Measurements from ENCODE around the gene TMSB15A. TPM values are rescaled to one million over a fixed set of nuclear protein-coding genes. Genes with fewer than 3 reads are reported as not detected.

The TMSB15A gene
- 56.0 and 64.7 TPM in 2 replicates for total RNA-seq

DNA sequence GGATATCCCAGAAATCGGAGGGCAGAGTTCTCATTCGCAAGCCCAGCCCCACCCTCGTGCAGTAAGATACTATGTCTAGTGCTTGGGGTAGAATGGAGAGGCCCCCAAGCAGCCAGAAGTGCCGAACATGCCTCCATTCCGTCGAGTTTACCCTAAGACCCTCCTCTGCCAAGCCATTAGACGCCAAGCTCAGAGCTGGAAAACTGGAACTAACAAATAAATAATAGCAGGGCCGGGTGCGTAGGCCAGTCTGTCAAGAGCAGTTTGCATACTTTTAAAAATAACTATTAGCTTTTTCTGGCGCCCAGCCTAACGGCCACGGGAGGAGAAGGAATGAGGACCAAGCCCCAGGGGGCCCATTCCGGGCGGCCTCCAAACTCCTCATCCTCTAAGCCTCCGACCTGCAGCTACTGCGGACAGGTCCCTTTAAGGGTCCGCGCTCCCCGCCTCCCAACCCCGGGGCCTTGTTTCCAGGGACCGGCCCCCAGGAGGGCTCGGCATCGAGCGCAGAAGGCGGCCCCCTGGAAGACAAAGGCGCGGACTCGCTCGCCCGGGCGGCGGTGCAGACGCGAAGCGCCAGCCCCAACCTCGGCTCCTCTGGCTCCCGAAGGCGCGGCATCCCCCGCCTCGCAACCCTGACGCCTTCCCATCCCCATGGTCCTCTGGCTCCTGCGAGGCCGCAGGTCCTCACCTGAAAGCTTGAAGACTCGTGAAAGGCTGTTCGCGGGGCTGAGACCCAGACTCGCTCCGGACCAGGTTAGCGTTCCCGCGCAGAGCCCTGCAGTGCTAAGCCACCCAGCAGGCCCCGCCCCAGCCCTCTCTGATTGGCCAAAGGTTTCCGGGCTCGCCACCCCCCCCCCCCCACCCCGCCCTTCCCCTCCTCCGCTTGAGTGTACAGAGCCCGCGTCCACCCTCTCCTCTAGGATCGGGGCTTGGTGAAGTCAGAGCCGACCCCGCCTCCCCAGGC, at the start of gene TMSB15A:
Gene TMSB15A, minus strand, starts transcription at position 765 of the 967 bp plus-strand sequence.

DNA sequence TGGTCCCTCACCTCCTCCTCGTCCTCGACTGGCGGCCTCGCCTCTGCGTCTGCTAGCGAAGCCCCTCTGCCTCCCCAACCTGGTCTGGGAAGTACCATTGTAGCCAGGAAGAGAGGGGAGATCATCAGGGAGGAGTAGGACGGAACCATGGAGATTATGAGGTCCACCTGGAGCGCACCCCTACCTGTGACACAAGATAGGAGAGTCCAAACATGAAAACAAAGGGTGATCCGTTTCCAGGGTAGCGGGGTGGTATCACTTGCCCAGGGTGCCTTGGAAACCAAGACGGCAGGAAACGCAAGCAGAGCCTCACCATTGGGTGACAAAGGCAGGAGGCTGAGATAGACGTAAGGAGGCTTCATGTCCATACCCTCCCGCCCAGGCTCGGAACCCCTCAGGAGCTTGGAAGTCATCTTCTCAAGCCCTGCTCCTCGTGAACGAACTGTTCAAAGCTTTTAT, 44.7 kb downstream of the TMSB15A start, which contains the start of gene TCP11X2:
Gene TCP11X2, minus strand, starts transcription at position 51 of the 459 bp plus-strand sequence.

Other genes with a start within 250 kb of the TMSB15A start
- gene NXF2B, start 76.7 kb downstream of the TMSB15A start, total RNA-seq: not detected in 2 replicates
- not detected in 2 replicates for gene TCP11X2, start 44.9 kb downstream of the TMSB15A start, total RNA-seq
- 11.6 and 14.5 TPM in 2 replicates for gene ARMCX5, start 82.8 kb upstream of the TMSB15A start, total RNA-seq
- 0.74 and 1.0 TPM in 2 replicates for gene GPRASP1, start 134.7 kb upstream of the TMSB15A start, total RNA-seq
- 9.8 and 10.6 TPM in 2 replicates for gene GPRASP2, start 195.7 kb upstream of the TMSB15A start, total RNA-seq
- 1.6 and 2.4 TPM in 2 replicates for gene GPRASP3, start 204.0 kb upstream of the TMSB15A start, total RNA-seq

Measured in bronchus fibroblast of lung (primary cell).